ENCODE data around the gene TGFB2. TPM values are rescaled to one million over a fixed set of nuclear protein-coding genes. Genes with fewer than 3 reads are reported as not detected.
A peak's percentile ranks its signal among the peaks of the same experiment; 100 is the strongest.

The TGFB2 gene
- total and polyA plus RNA-seq, 3 donors from 2014 or later, result 2.4 to 4.5 (median 2.6) TPM

DNA sequence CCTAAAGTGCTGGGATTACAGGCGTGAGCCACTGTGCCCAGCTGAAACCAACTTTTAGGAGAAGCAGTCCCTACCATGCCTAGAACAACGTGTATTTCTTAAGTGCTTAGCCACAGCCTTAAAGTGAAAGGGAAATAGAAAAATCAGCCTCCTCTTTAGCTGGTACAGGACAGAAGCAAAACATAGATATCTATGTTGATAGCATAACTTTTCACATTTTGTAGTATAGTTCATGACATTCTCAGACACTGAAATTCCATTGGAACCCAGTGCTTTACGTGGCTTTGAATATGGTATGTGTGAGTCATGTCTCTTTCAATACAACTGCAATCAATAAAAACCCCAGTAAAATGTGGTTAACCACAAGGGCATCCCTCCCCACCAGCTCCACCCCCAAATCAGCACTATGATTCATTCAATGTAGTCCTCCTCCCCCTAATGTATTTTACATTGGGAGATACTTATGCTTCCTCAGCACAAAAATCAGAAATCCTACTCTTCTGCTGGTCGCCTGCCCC is 32.1 kb downstream of the TGFB2 start:
- Histone ChIP-seq H3K4me1 (no peaks in the 10 kb centered on the region), H3K36me3 (ENCODE audit: low read depth, missing control alignments) (no peaks in the 10 kb centered on the region), H3K4me3 (no peak overlapping the region), H3K27ac (no peak overlapping the region), H3K27me3 (no peaks in the 10 kb centered on the region), H3K9me3 (no peaks in the 10 kb centered on the region)
- intact Hi-C loops (cut with DNase I; ENCODE audit: low total_unique reads), result no loop called here
- TF ChIP-seq POLR2A (IDR thresholded peaks at IDR 0.05) (no peak), CTCF (IDR thresholded peaks at IDR 0.05) (no peak)
- WGBS, 2 donors, result 67 to 72% methylated on average over 4 of the region's 4 CpGs
- DNase-seq, result no peak

DNA sequence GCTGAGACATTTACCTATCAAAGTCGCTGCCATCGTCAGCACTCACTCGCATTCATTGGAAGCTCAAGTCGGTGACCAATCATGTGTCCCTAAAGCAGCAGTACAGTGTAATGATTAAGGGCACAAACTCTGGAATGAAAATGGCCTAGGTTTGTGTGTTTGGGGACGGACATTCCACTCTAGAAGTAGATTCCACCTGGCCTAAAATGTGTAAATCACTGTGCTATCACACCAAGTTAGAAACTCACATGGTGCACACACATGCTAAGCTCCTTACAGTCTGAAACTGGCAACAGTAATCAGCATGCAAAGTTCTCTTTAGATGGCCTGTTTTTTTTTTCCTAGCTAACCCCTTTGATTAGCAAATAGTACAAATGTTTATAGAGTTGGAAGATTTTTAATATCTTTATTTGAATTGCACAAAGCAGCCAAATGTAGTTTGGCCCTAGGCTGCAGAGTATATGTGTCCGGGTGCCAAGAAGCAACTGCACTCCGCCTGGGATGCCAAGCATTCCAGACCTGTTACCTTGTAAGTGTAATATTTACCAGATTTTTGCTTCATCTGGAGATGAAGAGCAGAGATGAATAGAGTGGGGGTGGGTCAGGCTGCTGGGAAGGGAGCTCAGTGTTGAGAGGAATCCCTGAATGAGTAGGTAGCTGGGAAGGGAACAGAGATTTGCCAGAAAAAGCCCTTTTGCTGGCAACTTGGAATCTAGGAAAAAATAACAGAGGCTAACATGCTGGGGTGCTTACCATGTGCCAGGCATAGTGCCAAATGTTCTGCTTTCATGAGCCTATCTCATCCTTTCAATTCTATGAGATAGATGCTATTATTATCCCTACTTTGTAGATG is 35.2 kb downstream of the TGFB2 start:
- no peak for TF ChIP-seq CTCF (IDR thresholded peaks at IDR 0.05)
- no peak for TF ChIP-seq POLR2A (IDR thresholded peaks at IDR 0.05)
- no peaks in the 10 kb centered on the region for H3K36me3 ChIP-seq (ENCODE audit: low read depth, missing control alignments)
- no peak overlapping the region for H3K4me3 ChIP-seq
- DNase-seq, result peak; percentile 27
- 53 to 61% methylated on average over 7 of the region's 7 CpGs for WGBS, 2 donors
- H3K27me3 ChIP-seq, result no peaks in the 10 kb centered on the region
- intact Hi-C loops (cut with DNase I; ENCODE audit: low total_unique reads), result no loop called here
- no peak overlapping the region for H3K27ac ChIP-seq
- no peaks in the 10 kb centered on the region for H3K9me3 ChIP-seq
- H3K4me1 ChIP-seq, result no peaks in the 10 kb centered on the region

GRCh38 chr1:218382261-218382660 is 37.1 kb downstream of the TGFB2 start:
- no peaks in the 10 kb centered on the region for H3K9me3 ChIP-seq
- TF ChIP-seq CTCF (IDR thresholded peaks at IDR 0.05) (no peak), POLR2A (IDR thresholded peaks at IDR 0.05) (no peak)
- no peak for DNase-seq
- H3K4me3 ChIP-seq, result no peak overlapping the region
- intact Hi-C loops (cut with DNase I; ENCODE audit: low total_unique reads), result no loop called here
- no peaks in the 10 kb centered on the region for H3K27me3 ChIP-seq
- WGBS, 2 donors, result 94 to 97% methylated on average over 4 of the region's 4 CpGs
- H3K4me1 ChIP-seq, result no peaks in the 10 kb centered on the region
- no peak overlapping the region for H3K27ac ChIP-seq
- H3K36me3 ChIP-seq (ENCODE audit: low read depth, missing control alignments), result no peaks in the 10 kb centered on the region

GRCh38 chr1:218383051-218383450 is 37.9 kb downstream of the TGFB2 start:
- Histone ChIP-seq H3K27ac (no peak overlapping the region), H3K4me3 (no peak overlapping the region), H3K4me1 (no peaks in the 10 kb centered on the region), H3K36me3 (ENCODE audit: low read depth, missing control alignments) (no peaks in the 10 kb centered on the region), H3K27me3 (no peaks in the 10 kb centered on the region), H3K9me3 (no peaks in the 10 kb centered on the region)
- no peak for DNase-seq
- intact Hi-C loops (cut with DNase I; ENCODE audit: low total_unique reads), result no loop called here
- WGBS, 2 donors, result 79 to 83% methylated on average over 2 of the region's 2 CpGs
- TF ChIP-seq POLR2A (IDR thresholded peaks at IDR 0.05) (no peak), CTCF (IDR thresholded peaks at IDR 0.05) (no peak)
